ENCODE data around the gene LINC00305. TPM values are rescaled to one million over a fixed set of nuclear protein-coding genes. Genes with fewer than 3 reads are reported as not detected.

The LINC00305 gene
- total RNA-seq, 1 donor from 2014 or later = not detected

DNA sequence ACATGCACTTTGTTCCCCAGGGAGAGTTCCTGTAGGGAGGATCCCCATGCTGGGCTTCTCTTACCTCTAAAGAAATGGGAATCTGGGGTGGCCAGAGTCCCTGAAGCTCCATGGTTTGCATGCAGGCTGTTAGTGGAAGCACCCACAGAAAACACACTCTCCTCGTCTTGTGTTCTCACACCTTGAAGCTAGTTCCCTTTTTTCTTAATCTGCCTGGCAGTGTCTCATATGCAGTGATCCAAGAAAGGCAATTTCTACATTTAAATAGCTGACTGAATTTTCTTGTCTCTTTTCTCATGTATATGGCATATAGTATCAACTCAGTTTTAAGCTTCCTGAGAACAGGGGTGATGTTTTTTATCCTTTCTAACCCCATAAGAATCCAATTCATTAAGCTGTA lies 65.0 kb downstream of the LINC00305 start:
- Histone ChIP-seq H3K36me3 (no peaks in the 10 kb centered on the region), H3K27ac (no peak overlapping the region), H3K27me3 (no peaks in the 10 kb centered on the region), H3F3A (ENCODE audit: low read depth) (no peaks in the 10 kb centered on the region), H2AFZ (replicated peaks) (no peak overlapping the region), H4K20me1 (ENCODE audit: low read depth) (no peaks in the 10 kb centered on the region), H3K79me2 (ENCODE audit: low read depth) (no peaks in the 10 kb centered on the region), H3K4me1 (no peaks in the 10 kb centered on the region), H3K4me2 (no peak overlapping the region), H3K9ac (no peak overlapping the region), H3K9me3 (ENCODE audit: low read depth) (no peaks in the 10 kb centered on the region), H3K4me3 (no peak overlapping the region)
- no peaks in the 10 kb centered on the region for H3K36me3 Mint-ChIP-seq
- no peaks in the 10 kb centered on the region for H3K4me1 Mint-ChIP-seq
- peaks cover 2% of the 10 kb centered on the region for H3K9me3 Mint-ChIP-seq
- TF ChIP-seq EZH2 (IDR thresholded peaks at IDR 0.05) = no peak
- no peak for TF ChIP-seq EZH2phosphoT487 (IDR thresholded peaks at IDR 0.05)
- TF ChIP-seq, protein P1, sequence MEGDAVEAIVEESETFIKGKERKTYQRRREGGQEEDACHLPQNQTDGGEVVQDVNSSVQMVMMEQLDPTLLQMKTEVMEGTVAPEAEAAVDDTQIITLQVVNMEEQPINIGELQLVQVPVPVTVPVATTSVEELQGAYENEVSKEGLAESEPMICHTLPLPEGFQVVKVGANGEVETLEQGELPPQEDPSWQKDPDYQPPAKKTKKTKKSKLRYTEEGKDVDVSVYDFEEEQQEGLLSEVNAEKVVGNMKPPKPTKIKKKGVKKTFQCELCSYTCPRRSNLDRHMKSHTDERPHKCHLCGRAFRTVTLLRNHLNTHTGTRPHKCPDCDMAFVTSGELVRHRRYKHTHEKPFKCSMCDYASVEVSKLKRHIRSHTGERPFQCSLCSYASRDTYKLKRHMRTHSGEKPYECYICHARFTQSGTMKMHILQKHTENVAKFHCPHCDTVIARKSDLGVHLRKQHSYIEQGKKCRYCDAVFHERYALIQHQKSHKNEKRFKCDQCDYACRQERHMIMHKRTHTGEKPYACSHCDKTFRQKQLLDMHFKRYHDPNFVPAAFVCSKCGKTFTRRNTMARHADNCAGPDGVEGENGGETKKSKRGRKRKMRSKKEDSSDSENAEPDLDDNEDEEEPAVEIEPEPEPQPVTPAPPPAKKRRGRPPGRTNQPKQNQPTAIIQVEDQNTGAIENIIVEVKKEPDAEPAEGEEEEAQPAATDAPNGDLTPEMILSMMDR (IDR thresholded peaks at IDR 0.05) = no peak
- no peak for DNase-seq (ENCODE audit: low spot score)
- no peak overlapping the region for H3K4me3 Mint-ChIP-seq
- H3K27me3 Mint-ChIP-seq (ENCODE audit: insufficient read depth, low read depth) = no peaks in the 10 kb centered on the region
- H3K27ac Mint-ChIP-seq = no peak overlapping the region

- no peak overlapping the region for H3K27ac Mint-ChIP-seq
- H3K36me3 ChIP-seq = no peaks in the 10 kb centered on the region
- no peak overlapping the region for H3K4me3 ChIP-seq
- H3K27me3 Mint-ChIP-seq (ENCODE audit: insufficient read depth, low read depth) = no peaks in the 10 kb centered on the region
- H3K4me2 ChIP-seq = no peak overlapping the region
- TF ChIP-seq, protein P1 (IDR thresholded peaks at IDR 0.05) = no peak
- no peak for TF ChIP-seq EZH2phosphoT487 (IDR thresholded peaks at IDR 0.05)
- TF ChIP-seq EZH2 (IDR thresholded peaks at IDR 0.05) = no peak
- H3K9ac ChIP-seq = no peak overlapping the region
- no peaks in the 10 kb centered on the region for H4K20me1 ChIP-seq (ENCODE audit: low read depth)
- no peak for DNase-seq (ENCODE audit: low spot score)
- no peaks in the 10 kb centered on the region for H3K27me3 ChIP-seq
- no peaks in the 10 kb centered on the region for H3K4me1 ChIP-seq
- H3K9me3 ChIP-seq (ENCODE audit: low read depth) = no peaks in the 10 kb centered on the region
- H3K36me3 Mint-ChIP-seq = no peaks in the 10 kb centered on the region
- no peak overlapping the region for H3K4me3 Mint-ChIP-seq
- no peaks in the 10 kb centered on the region for H3K79me2 ChIP-seq (ENCODE audit: low read depth)
- no peak overlapping the region for H2AFZ ChIP-seq (replicated peaks)
- peaks cover 2% of the 10 kb centered on the region for H3K9me3 Mint-ChIP-seq
- H3F3A ChIP-seq (ENCODE audit: low read depth) = no peaks in the 10 kb centered on the region
- no peak overlapping the region for H3K27ac ChIP-seq
- H3K4me1 Mint-ChIP-seq = no peaks in the 10 kb centered on the region
Observed at GRCh38 chr18:64082513-64082912, 66.4 kb downstream of the LINC00305 start.

DNA sequence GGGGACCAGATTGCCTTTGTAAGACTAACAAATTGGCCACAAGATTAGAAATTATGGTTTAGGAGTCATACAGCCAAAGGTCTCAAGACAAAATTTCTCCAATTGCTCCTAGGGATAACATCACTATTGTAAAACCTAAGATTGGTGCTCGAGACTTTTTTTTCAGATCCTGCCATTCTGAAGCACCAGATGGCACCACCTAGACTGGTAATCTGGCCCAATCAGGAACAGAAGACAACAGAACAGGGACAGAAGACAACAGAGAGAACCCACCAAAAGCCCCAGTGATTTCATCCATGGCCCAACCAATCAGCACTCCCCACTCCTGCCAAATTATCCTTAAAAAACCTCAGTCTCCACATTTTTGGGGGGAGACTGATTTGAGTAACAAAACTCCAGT lies 66.8 kb downstream of the LINC00305 start:
- no peaks in the 10 kb centered on the region for H3K4me1 Mint-ChIP-seq
- Histone ChIP-seq H3K9ac (no peak overlapping the region), H3K4me1 (no peaks in the 10 kb centered on the region), H3K36me3 (no peaks in the 10 kb centered on the region), H4K20me1 (ENCODE audit: low read depth) (no peaks in the 10 kb centered on the region), H3K4me2 (no peak overlapping the region), H3K4me3 (no peak overlapping the region), H3K9me3 (ENCODE audit: low read depth) (no peaks in the 10 kb centered on the region), H2AFZ (replicated peaks) (no peak overlapping the region), H3K79me2 (ENCODE audit: low read depth) (no peaks in the 10 kb centered on the region), H3K27ac (no peak overlapping the region), H3K27me3 (no peaks in the 10 kb centered on the region), H3F3A (ENCODE audit: low read depth) (no peaks in the 10 kb centered on the region)
- no peak for DNase-seq (ENCODE audit: low spot score)
- H3K36me3 Mint-ChIP-seq = no peaks in the 10 kb centered on the region
- TF ChIP-seq, protein P1 (IDR thresholded peaks at IDR 0.05) = no peak
- TF ChIP-seq EZH2phosphoT487 (IDR thresholded peaks at IDR 0.05) (no peak), EZH2 (IDR thresholded peaks at IDR 0.05) (no peak)
- H3K27ac Mint-ChIP-seq = no peak overlapping the region
- H3K9me3 Mint-ChIP-seq = peaks cover 2% of the 10 kb centered on the region
- no peaks in the 10 kb centered on the region for H3K27me3 Mint-ChIP-seq (ENCODE audit: insufficient read depth, low read depth)
- no peak overlapping the region for H3K4me3 Mint-ChIP-seq
